SK-N-SH treated with all-trans-retinoic acid at 6 μM for 48 hours (cell line): ENCODE measurements around the gene GRM7.

ENCODE experiments used
- ATAC-seq: fragments of 200-7000 bp; cut with Tn5 transposase; 3 replicates; pipeline ENCODE4 v1.9.1; 2020; ENCODE audit warnings: mild to moderate bottlenecking, moderate library complexity
- ARNTL ChIP-seq: fragments of 450-650 bp; formaldehyde crosslinking; IDR thresholded peaks from 2 replicates; pipeline ENCODE4 v1.5.0; 2020; ENCODE audit warnings: low read depth, mild to moderate bottlenecking, moderate library complexity, borderline replicate concordance
- BACH2 ChIP-seq: fragments of 250-450 bp; sonication (Bioruptor Pico); IDR thresholded peaks from 2 replicates; pipeline ENCODE4 v1.9.0; 2021; ENCODE audit warnings: mild to moderate bottlenecking, borderline replicate concordance
- CSDC2 ChIP-seq: fragments of 250-450 bp; sonication (Bioruptor Pico); IDR thresholded peaks from 2 replicates; pipeline ENCODE4 v1.5.0; 2020; ENCODE audit warnings: mild to moderate bottlenecking, moderate library complexity
- ISL1 ChIP-seq: fragments of 250-450 bp; sonication (Bioruptor Pico); IDR thresholded peaks from 2 replicates; pipeline ENCODE4 v2.1.2; 2022; ENCODE audit warnings: mild to moderate bottlenecking, moderate library complexity
- PPARA ChIP-seq: fragments of 250-450 bp; sonication (Bioruptor Pico); IDR thresholded peaks from 2 replicates; pipeline ENCODE4 v1.5.0; 2020; ENCODE audit warnings: mild to moderate bottlenecking, borderline replicate concordance
- RARB ChIP-seq: fragments of 250-450 bp; sonication (Bioruptor Pico); IDR thresholded peaks from 2 replicates; pipeline ENCODE4 v1.8.0; 2021; ENCODE audit warnings: mild to moderate bottlenecking, moderate library complexity
- SNAI2 ChIP-seq: fragments of 250-450 bp; sonication (Bioruptor Pico); IDR thresholded peaks from 2 replicates; pipeline ENCODE4 v1.5.0; 2020; ENCODE audit warnings: mild to moderate bottlenecking, moderate library complexity
- TCF4 ChIP-seq: fragments of 250-450 bp; sonication (Bioruptor Pico); IDR thresholded peaks from 2 replicates; pipeline ENCODE4 v1.8.0; 2021; ENCODE audit warnings: mild to moderate bottlenecking, moderate library complexity, borderline replicate concordance
- TOX ChIP-seq: fragments of 250-450 bp; sonication (Bioruptor Pico); IDR thresholded peaks from 2 replicates; pipeline ENCODE4 v1.8.0; 2021; ENCODE audit warnings: mild to moderate bottlenecking, moderate library complexity, borderline replicate concordance
- ZC3H10 ChIP-seq: fragments of 250-450 bp; sonication (Bioruptor Pico); IDR thresholded peaks from 2 replicates; pipeline ENCODE4 v1.5.1; 2021; ENCODE audit warnings: mild to moderate bottlenecking, moderate library complexity
- ZFP30 ChIP-seq: fragments of 450-650 bp; formaldehyde crosslinking; IDR thresholded peaks from 2 replicates; pipeline ENCODE4 v1.5.0; 2022; ENCODE audit warnings: mild to moderate bottlenecking, moderate library complexity
- ZNF565 ChIP-seq: fragments of 450-650 bp; formaldehyde crosslinking; conservative IDR thresholded peaks from 2 replicates; pipeline ENCODE4 v1.5.0; 2020; ENCODE audit warnings: low read depth, mild to moderate bottlenecking, moderate library complexity
- ZNF70 ChIP-seq: fragments of 450-650 bp; formaldehyde crosslinking; IDR thresholded peaks from 2 replicates; pipeline ENCODE4 v1.5.0; 2020; ENCODE audit warnings: mild to moderate bottlenecking, moderate library complexity
- TF ChIP-seq, protein P1 (sequence below): fragments of 250-450 bp; sonication (Bioruptor Pico); IDR thresholded peaks from 2 replicates; pipeline ENCODE4 v1.5.0; 2020; ENCODE audit warnings: mild to moderate bottlenecking, moderate library complexity
- TF ChIP-seq, protein P2 (sequence below): fragments of 250-450 bp; sonication (Bioruptor Pico); IDR thresholded peaks from 2 replicates; pipeline ENCODE4 v1.5.1; 2021; ENCODE audit warnings: mild to moderate bottlenecking, moderate library complexity
- TF ChIP-seq, protein P3 (sequence below): fragments of 250-450 bp; sonication (Bioruptor Pico); IDR thresholded peaks from 2 replicates; pipeline ENCODE4 v1.8.0; 2021; ENCODE audit warnings: low read depth, mild to moderate bottlenecking, moderate library complexity, borderline replicate concordance
- TF ChIP-seq, protein P4 (sequence below): fragments of 250-450 bp; sonication (Bioruptor Pico); IDR thresholded peaks from 2 replicates; pipeline ENCODE4 v1.5.1; 2020; ENCODE audit warnings: low read depth, mild to moderate bottlenecking, moderate library complexity
- TF ChIP-seq, protein P5 (sequence below): fragments of 250-450 bp; sonication (Bioruptor Pico); IDR thresholded peaks from 2 replicates; pipeline ENCODE4 v1.8.0; 2020; ENCODE audit warnings: mild to moderate bottlenecking, moderate library complexity, borderline replicate concordance

GRM7 gene

DNA sequence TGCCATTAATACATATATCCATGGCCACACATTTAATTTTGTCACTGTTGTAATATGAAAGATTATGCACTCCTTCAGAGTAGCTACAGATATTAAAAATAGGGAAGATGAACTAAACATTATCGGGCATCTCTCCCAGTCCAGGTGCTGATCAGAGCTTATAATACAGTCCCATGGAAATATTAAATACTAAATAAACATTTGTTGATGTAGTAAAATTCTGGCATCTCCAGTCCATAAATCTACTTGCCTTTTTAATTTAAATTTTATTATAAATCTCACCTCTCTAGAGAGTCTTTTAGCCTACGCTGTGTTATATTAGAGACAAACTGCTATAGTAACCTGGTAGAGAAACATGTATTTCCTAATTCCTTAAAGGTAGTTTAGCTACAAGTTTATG, 297.6 kb downstream of the GRM7 start (continued):
- TF ChIP-seq, protein P1, sequence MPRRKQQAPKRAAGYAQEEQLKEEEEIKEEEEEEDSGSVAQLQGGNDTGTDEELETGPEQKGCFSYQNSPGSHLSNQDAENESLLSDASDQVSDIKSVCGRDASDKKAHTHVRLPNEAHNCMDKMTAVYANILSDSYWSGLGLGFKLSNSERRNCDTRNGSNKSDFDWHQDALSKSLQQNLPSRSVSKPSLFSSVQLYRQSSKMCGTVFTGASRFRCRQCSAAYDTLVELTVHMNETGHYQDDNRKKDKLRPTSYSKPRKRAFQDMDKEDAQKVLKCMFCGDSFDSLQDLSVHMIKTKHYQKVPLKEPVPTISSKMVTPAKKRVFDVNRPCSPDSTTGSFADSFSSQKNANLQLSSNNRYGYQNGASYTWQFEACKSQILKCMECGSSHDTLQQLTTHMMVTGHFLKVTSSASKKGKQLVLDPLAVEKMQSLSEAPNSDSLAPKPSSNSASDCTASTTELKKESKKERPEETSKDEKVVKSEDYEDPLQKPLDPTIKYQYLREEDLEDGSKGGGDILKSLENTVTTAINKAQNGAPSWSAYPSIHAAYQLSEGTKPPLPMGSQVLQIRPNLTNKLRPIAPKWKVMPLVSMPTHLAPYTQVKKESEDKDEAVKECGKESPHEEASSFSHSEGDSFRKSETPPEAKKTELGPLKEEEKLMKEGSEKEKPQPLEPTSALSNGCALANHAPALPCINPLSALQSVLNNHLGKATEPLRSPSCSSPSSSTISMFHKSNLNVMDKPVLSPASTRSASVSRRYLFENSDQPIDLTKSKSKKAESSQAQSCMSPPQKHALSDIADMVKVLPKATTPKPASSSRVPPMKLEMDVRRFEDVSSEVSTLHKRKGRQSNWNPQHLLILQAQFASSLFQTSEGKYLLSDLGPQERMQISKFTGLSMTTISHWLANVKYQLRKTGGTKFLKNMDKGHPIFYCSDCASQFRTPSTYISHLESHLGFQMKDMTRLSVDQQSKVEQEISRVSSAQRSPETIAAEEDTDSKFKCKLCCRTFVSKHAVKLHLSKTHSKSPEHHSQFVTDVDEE (CRISPR knock-in tag): no peak
- TF ChIP-seq CSDC2 (CRISPR knock-in tag) (no peak), ARNTL (CRISPR knock-in tag) (no peak), ZNF565 (CRISPR knock-in tag) (no peak), BACH2 (no peak)

DNA sequence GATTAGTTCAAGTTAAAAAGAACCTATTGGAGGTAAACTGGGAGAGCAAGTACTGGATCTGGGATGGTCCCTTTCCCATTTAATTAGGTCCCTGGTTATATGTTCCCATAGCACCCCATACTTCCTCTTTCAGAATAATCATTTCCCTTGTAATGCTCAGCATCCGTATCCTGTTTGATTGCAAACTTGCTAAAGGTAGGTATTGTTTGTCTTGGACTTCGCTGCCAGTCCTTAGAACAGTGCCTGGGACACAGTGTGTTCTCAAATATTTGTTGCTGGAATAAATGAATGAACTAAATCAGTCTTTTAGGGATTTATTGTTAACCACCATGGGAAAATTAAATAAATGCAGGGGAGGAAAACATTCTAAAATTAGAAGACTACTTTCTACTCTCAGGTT, 299.8 kb downstream of the GRM7 start:
- TF ChIP-seq, protein P2, sequence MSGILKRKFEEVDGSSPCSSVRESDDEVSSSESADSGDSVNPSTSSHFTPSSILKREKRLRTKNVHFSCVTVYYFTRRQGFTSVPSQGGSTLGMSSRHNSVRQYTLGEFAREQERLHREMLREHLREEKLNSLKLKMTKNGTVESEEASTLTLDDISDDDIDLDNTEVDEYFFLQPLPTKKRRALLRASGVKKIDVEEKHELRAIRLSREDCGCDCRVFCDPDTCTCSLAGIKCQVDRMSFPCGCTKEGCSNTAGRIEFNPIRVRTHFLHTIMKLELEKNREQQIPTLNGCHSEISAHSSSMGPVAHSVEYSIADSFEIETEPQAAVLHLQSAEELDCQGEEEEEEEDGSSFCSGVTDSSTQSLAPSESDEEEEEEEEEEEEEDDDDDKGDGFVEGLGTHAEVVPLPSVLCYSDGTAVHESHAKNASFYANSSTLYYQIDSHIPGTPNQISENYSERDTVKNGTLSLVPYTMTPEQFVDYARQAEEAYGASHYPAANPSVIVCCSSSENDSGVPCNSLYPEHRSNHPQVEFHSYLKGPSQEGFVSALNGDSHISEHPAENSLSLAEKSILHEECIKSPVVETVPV (CRISPR knock-in tag): no peak
- TF ChIP-seq RARB (CRISPR knock-in tag) (no peak), SNAI2 (CRISPR knock-in tag) (no peak), ISL1 (CRISPR knock-in tag) (no peak), ARNTL (CRISPR knock-in tag) (no peak), ZFP30 (CRISPR knock-in tag) (no peak), TOX (CRISPR knock-in tag) (no peak), PPARA (CRISPR knock-in tag) (no peak), ZNF565 (CRISPR knock-in tag) (no peak), CSDC2 (CRISPR knock-in tag) (no peak), ZNF70 (no peak), TCF4 (CRISPR knock-in tag) (no peak), ZC3H10 (CRISPR knock-in tag) (no peak)
- TF ChIP-seq, protein P3, sequence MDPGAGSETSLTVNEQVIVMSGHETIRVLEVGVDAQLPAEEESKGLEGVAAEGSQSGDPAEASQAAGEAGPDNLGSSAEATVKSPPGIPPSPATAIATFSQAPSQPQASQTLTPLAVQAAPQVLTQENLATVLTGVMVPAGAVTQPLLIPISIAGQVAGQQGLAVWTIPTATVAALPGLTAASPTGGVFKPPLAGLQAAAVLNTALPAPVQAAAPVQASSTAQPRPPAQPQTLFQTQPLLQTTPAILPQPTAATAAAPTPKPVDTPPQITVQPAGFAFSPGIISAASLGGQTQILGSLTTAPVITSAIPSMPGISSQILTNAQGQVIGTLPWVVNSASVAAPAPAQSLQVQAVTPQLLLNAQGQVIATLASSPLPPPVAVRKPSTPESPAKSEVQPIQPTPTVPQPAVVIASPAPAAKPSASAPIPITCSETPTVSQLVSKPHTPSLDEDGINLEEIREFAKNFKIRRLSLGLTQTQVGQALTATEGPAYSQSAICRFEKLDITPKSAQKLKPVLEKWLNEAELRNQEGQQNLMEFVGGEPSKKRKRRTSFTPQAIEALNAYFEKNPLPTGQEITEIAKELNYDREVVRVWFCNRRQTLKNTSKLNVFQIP (CRISPR knock-in tag): no peak
- TF ChIP-seq, protein P1 (CRISPR knock-in tag): no peak
- TF ChIP-seq, protein P4, sequence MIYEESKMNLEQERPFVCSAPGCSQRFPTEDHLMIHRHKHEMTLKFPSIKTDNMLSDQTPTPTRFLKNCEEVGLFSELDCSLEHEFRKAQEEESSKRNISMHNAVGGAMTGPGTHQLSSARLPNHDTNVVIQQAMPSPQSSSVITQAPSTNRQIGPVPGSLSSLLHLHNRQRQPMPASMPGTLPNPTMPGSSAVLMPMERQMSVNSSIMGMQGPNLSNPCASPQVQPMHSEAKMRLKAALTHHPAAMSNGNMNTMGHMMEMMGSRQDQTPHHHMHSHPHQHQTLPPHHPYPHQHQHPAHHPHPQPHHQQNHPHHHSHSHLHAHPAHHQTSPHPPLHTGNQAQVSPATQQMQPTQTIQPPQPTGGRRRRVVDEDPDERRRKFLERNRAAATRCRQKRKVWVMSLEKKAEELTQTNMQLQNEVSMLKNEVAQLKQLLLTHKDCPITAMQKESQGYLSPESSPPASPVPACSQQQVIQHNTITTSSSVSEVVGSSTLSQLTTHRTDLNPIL (CRISPR knock-in tag): no peak
- TF ChIP-seq, protein P5, sequence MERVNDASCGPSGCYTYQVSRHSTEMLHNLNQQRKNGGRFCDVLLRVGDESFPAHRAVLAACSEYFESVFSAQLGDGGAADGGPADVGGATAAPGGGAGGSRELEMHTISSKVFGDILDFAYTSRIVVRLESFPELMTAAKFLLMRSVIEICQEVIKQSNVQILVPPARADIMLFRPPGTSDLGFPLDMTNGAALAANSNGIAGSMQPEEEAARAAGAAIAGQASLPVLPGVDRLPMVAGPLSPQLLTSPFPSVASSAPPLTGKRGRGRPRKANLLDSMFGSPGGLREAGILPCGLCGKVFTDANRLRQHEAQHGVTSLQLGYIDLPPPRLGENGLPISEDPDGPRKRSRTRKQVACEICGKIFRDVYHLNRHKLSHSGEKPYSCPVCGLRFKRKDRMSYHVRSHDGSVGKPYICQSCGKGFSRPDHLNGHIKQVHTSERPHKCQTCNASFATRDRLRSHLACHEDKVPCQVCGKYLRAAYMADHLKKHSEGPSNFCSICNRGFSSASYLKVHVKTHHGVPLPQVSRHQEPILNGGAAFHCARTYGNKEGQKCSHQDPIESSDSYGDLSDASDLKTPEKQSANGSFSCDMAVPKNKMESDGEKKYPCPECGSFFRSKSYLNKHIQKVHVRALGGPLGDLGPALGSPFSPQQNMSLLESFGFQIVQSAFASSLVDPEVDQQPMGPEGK (CRISPR knock-in tag): no peak
- ATAC-seq: no peak
